DMS 273 (cell line): ENCODE measurements around the gene PPFIA4.

ENCODE experiments used
- DNase-seq: peaks from one replicate; lab custom pipeline; 2025; ENCODE audit not compliant: unreplicated experiment; lab: John Stamatoyannopoulos, UW

Gene PPFIA4

GRCh38 chr1:203081465-203082230 is 55.4 kb downstream of the PPFIA4 start:
- DNase-seq: no peak

- no peak for DNase-seq
These were observed 55.9 kb downstream of the PPFIA4 start for GRCh38 chr1:203082231-203082505.

GRCh38 chr1:203082571-203083462 is 56.5 kb downstream of the PPFIA4 start:
- no peak for DNase-seq

- DNase-seq: peak; percentile 30
These were observed 57.2 kb downstream of the PPFIA4 start for GRCh38 chr1:203083463-203083921.

- DNase-seq: peak; percentile 67
These were observed 58.6 kb downstream of the PPFIA4 start for GRCh38 chr1:203084588-203085527.

- peak; percentile 84 for DNase-seq
These were observed 59.5 kb downstream of the PPFIA4 start, which contains the start of gene MYOG for GRCh38 chr1:203085528-203086406. Gene MYOG (minus strand): TSS chr1:203086012. CDS start chr1:203085961, 51 bp downstream.

- DNase-seq: no peak
These were observed 60.9 kb downstream of the PPFIA4 start for GRCh38 chr1:203086992-203087763.

GRCh38 chr1:203088441-203088840 is 62.1 kb downstream of the PPFIA4 start:
- no peak for DNase-seq

GRCh38 chr1:203089001-203089650 is 62.8 kb downstream of the PPFIA4 start:
- DNase-seq: peak; percentile 22

- peak; percentile 41 for DNase-seq
These were observed 63.4 kb downstream of the PPFIA4 start for GRCh38 chr1:203089651-203090045.

- no peak for DNase-seq
These were observed 64.3 kb downstream of the PPFIA4 start for GRCh38 chr1:203090421-203091198.

GRCh38 chr1:203091199-203091477 is 64.8 kb downstream of the PPFIA4 start:
- DNase-seq: peak; percentile 36

- peak; percentile 42 for DNase-seq
These were observed 65.6 kb downstream of the PPFIA4 start for GRCh38 chr1:203091761-203092330.

- DNase-seq: no peak
These were observed 67.6 kb downstream of the PPFIA4 start for GRCh38 chr1:203093754-203094410.

- DNase-seq: peak; percentile 27
These were observed 68.9 kb downstream of the PPFIA4 start for GRCh38 chr1:203095061-203095690.

- peak; percentile 71 for DNase-seq
These were observed 70.3 kb downstream of the PPFIA4 start for GRCh38 chr1:203096566-203096965.

GRCh38 chr1:203097001-203097400 is 70.7 kb downstream of the PPFIA4 start:
- no peak for DNase-seq
